HEK293 (cell line): ENCODE data around the gene FAM200B.

ENCODE experiments used
- CTCF ChIA-PET: fragments of 350-600 bp; formaldehyde crosslinking; extraction: SDS; loops from one replicate; lab custom pipeline; 2021; ENCODE audit warnings: antibody characterized with exemption; lab: Yijun Ruan, JAX
- POLR2A ChIA-PET: fragments of 300-600 bp; formaldehyde crosslinking; extraction: SDS; loops from one replicate; lab custom pipeline; 2020; ENCODE audit warnings: antibody characterized with exemption, inconsistent platforms; lab: Yijun Ruan, JAX
- H3K27ac ChIP-seq: fragments of 200-500 bp; sonication (Bioruptor generic); 2 replicates; pipeline ENCODE4 v1.5.1; 2014; ENCODE audit warnings: low read depth, low read length, control low read depth, inconsistent platforms; ENCODE audit errors: extremely low read depth
- H3K36me3 ChIP-seq, 2 experiments: fragments of 200-500 bp in 1 of 2; sonication (Bioruptor generic) in 1 of 2; 1 replicate in 1 of 2; 2 replicates in 1 of 2; pipeline ENCODE4 v1.5.1; 2014 to 2017; ENCODE audit warnings: inconsistent platforms in 2 of 2, low read length in 2 of 2; ENCODE audit not compliant: control insufficient read depth in 2 of 2, insufficient read depth in 1 of 2
- H3K4me1 ChIP-seq: fragments of 200-500 bp; sonication (Bioruptor generic); 2 replicates; pipeline ENCODE4 v1.5.1; 2014; ENCODE audit warnings: mild to moderate bottlenecking, low read length, inconsistent platforms; ENCODE audit not compliant: control insufficient read depth, insufficient read depth
- H3K4me3 ChIP-seq: 2 replicates; pipeline ENCODE4 v1.5.1; 2011; ENCODE audit warnings: low read depth, mild to moderate bottlenecking, control low read depth, low read length, moderate library complexity
- H3K9me3 ChIP-seq: fragments of 200-500 bp; sonication (Bioruptor generic); 2 replicates; pipeline ENCODE4 v1.5.1; 2014; ENCODE audit warnings: low read depth, low read length, inconsistent platforms; ENCODE audit not compliant: control insufficient read depth, insufficient read depth
- BCL11A ChIP-seq: fragments of 450-650 bp; formaldehyde crosslinking; IDR thresholded peaks from 2 replicates; pipeline ENCODE4 v1.5.1; 2016; ENCODE audit warnings: low read depth, missing biosample characterization, missing genetic modification characterization
- BCL11B ChIP-seq: fragments of 450-650 bp; formaldehyde crosslinking; IDR thresholded peaks from 2 replicates; pipeline ENCODE4 v1.5.1; 2016; ENCODE audit warnings: low read depth, missing biosample characterization, missing genetic modification characterization
- GLIS1 ChIP-seq: fragments of 450-650 bp; formaldehyde crosslinking; IDR thresholded peaks from 2 replicates; pipeline ENCODE4 v1.5.1; 2016; ENCODE audit warnings: missing biosample characterization, missing genetic modification characterization
- GLIS2 ChIP-seq: fragments of 450-650 bp; formaldehyde crosslinking; IDR thresholded peaks from 2 replicates; pipeline ENCODE4 v1.5.1; 2016; ENCODE audit warnings: missing biosample characterization, missing genetic modification characterization
- HOXC10 ChIP-seq: sonication (generic); formaldehyde crosslinking; IDR thresholded peaks from 2 replicates; pipeline ENCODE4 v1.8.1; 2023; ENCODE audit warnings: mild to moderate bottlenecking, missing genetic modification reagents
- KLF7 ChIP-seq: fragments of 450-650 bp; formaldehyde crosslinking; IDR thresholded peaks from 2 replicates; pipeline ENCODE4 v1.5.1; 2016; ENCODE audit warnings: missing biosample characterization, missing genetic modification characterization, borderline replicate concordance
- REST ChIP-seq: fragments of 450-650 bp; formaldehyde crosslinking; IDR thresholded peaks from 2 replicates; pipeline ENCODE4 v1.5.1; 2016; ENCODE audit warnings: missing biosample characterization, missing genetic modification characterization
- YY1 ChIP-seq: fragments of 450-650 bp; formaldehyde crosslinking; IDR thresholded peaks from 2 replicates; pipeline ENCODE4 v1.5.1; 2018; ENCODE audit warnings: missing biosample characterization, missing genetic modification characterization
- ZBTB11 ChIP-seq: fragments of 450-650 bp; formaldehyde crosslinking; conservative IDR thresholded peaks from 2 replicates; pipeline ENCODE4 v1.5.1; 2016; ENCODE audit warnings: low read depth, missing biosample characterization, missing genetic modification characterization
- ZBTB21 ChIP-seq: fragments of 450-650 bp; formaldehyde crosslinking; IDR thresholded peaks from 2 replicates; pipeline ENCODE4 v1.5.1; 2017; ENCODE audit warnings: missing biosample characterization, missing genetic modification characterization
- ZBTB48 ChIP-seq: fragments of 450-650 bp; formaldehyde crosslinking; IDR thresholded peaks from 2 replicates; pipeline ENCODE4 v1.5.1; 2016; ENCODE audit warnings: missing biosample characterization, missing genetic modification characterization
- ZNF138 ChIP-seq: fragments of 450-650 bp; formaldehyde crosslinking; IDR thresholded peaks from 2 replicates; pipeline ENCODE4 v1.5.1; 2016; ENCODE audit warnings: missing biosample characterization, missing genetic modification characterization, borderline replicate concordance
- ZNF16 ChIP-seq: fragments of 450-650 bp; formaldehyde crosslinking; IDR thresholded peaks from 2 replicates; pipeline ENCODE4 v1.5.1; 2016; ENCODE audit warnings: low read depth, missing biosample characterization, missing genetic modification characterization
- ZNF211 ChIP-seq: fragments of 450-650 bp; formaldehyde crosslinking; IDR thresholded peaks from 2 replicates; pipeline ENCODE4 v1.5.1; 2016; ENCODE audit warnings: low read depth, missing biosample characterization, missing genetic modification characterization
- ZNF214 ChIP-seq: fragments of 450-650 bp; formaldehyde crosslinking; IDR thresholded peaks from 2 replicates; pipeline ENCODE4 v1.5.1; 2017; ENCODE audit warnings: missing biosample characterization, mild to moderate bottlenecking, missing genetic modification characterization, borderline replicate concordance
- ZNF24 ChIP-seq: fragments of 450-650 bp; formaldehyde crosslinking; IDR thresholded peaks from 2 replicates; pipeline ENCODE4 v1.5.1; 2016; ENCODE audit warnings: missing biosample characterization, missing genetic modification characterization
- ZNF350 ChIP-seq: fragments of 450-650 bp; formaldehyde crosslinking; IDR thresholded peaks from 2 replicates; pipeline ENCODE4 v1.5.0; 2017; ENCODE audit warnings: missing biosample characterization, mild to moderate bottlenecking, missing genetic modification characterization
- ZNF394 ChIP-seq: fragments of 450-650 bp; formaldehyde crosslinking; IDR thresholded peaks from 2 replicates; pipeline ENCODE4 v1.5.1; 2016; ENCODE audit warnings: missing biosample characterization, missing genetic modification characterization, mild to moderate bottlenecking, moderate library complexity, borderline replicate concordance
- ZNF423 ChIP-seq: fragments of 450-650 bp; formaldehyde crosslinking; IDR thresholded peaks from 2 replicates; pipeline ENCODE4 v1.5.1; 2016; ENCODE audit warnings: missing biosample characterization, missing genetic modification characterization
- ZNF48 ChIP-seq: fragments of 450-650 bp; formaldehyde crosslinking; IDR thresholded peaks from 2 replicates; pipeline ENCODE4 v1.5.1; 2016; ENCODE audit warnings: missing biosample characterization, missing genetic modification characterization
- ZNF501 ChIP-seq: fragments of 450-650 bp; formaldehyde crosslinking; IDR thresholded peaks from 2 replicates; pipeline ENCODE4 v1.5.1; 2016; ENCODE audit warnings: missing biosample characterization, missing genetic modification characterization
- ZNF529 ChIP-seq: fragments of 450-650 bp; formaldehyde crosslinking; IDR thresholded peaks from 2 replicates; pipeline ENCODE4 v1.5.1; 2017; ENCODE audit warnings: missing genetic modification characterization, missing biosample characterization; ENCODE audit not compliant: insufficient replicate concordance
- ZNF580 ChIP-seq: fragments of 450-650 bp; formaldehyde crosslinking; IDR thresholded peaks from 2 replicates; pipeline ENCODE4 v1.5.1; 2016; ENCODE audit warnings: missing biosample characterization, missing genetic modification characterization
- ZNF610 ChIP-seq: fragments of 450-650 bp; formaldehyde crosslinking; IDR thresholded peaks from 2 replicates; pipeline ENCODE4 v1.5.1; 2016; ENCODE audit warnings: missing biosample characterization, missing genetic modification characterization, borderline replicate concordance
- ZNF670 ChIP-seq: fragments of 450-650 bp; formaldehyde crosslinking; IDR thresholded peaks from 2 replicates; pipeline ENCODE4 v1.5.1; 2016; ENCODE audit warnings: missing biosample characterization, missing genetic modification characterization, low read depth
- ZSCAN16 ChIP-seq: fragments of 450-650 bp; formaldehyde crosslinking; IDR thresholded peaks from 2 replicates; pipeline ENCODE4 v1.5.1; 2016; ENCODE audit warnings: missing biosample characterization, missing genetic modification characterization

Gene FAM200B

GRCh38 chr4:15691346-15692135 lies 9.9 kb downstream of the FAM200B start:
- ChIA-PET CTCF (no interaction called here), POLR2A (interaction anchor here (0.9 kb wide), 1 partner anchor 10 kb away, joined by 6 read pairs; the partner anchor contains the start of gene FAM200B)
- peaks cover 3 to 25% of the 10 kb centered on the region in 2 experiments for H3K36me3 ChIP-seq
- H3K4me1 ChIP-seq, result no peaks in the 10 kb centered on the region
- no peak overlapping the region for H3K4me3 ChIP-seq
- no peak overlapping the region for H3K27ac ChIP-seq
- TF ChIP-seq ZNF610 (tag by site-specific recombination), result no peak
- no peak for TF ChIP-seq KLF7
- TF ChIP-seq ZNF394, result no peak
- no peak for TF ChIP-seq BCL11A (tag by site-specific recombination)
- TF ChIP-seq ZNF501, result no peak
- H3K9me3 ChIP-seq, result no peaks in the 10 kb centered on the region

- H3K4me3 ChIP-seq, result no peak overlapping the region
- H3K9me3 ChIP-seq, result no peaks in the 10 kb centered on the region
- no peak for TF ChIP-seq ZNF214 (tag by site-specific recombination)
- TF ChIP-seq ZNF24, result no peak
- TF ChIP-seq ZBTB48 (tag by site-specific recombination), result no peak
- TF ChIP-seq ZNF138 (tag by site-specific recombination), result no peak
- TF ChIP-seq HOXC10 (CRISPR knock-in tag), result no peak
- no peak for TF ChIP-seq GLIS1 (tag by site-specific recombination)
- no peak for TF ChIP-seq GLIS2
- no peak for TF ChIP-seq ZNF16 (tag by site-specific recombination)
- TF ChIP-seq ZNF48 (tag by site-specific recombination), result no peak
- TF ChIP-seq ZBTB21 (tag by site-specific recombination), result no peak
- no peak for TF ChIP-seq ZNF211 (tag by site-specific recombination)
- no peak for TF ChIP-seq BCL11B (tag by site-specific recombination)
- TF ChIP-seq, all 188 proteins: peak for 0
- ChIA-PET CTCF (no interaction called here), POLR2A (no interaction called here)
- Histone ChIP-seq H3K27ac (no peak overlapping the region), H3K4me1 (no peaks in the 10 kb centered on the region), H3K36me3 (peaks cover 3 to 15% of the 10 kb centered on the region in 2 experiments; a peak in 2 of 3 replicates)
These were observed 11.0 kb downstream of the FAM200B start for GRCh38 chr4:15692602-15693001.

GRCh38 chr4:15694431-15694830 lies 12.8 kb downstream of the FAM200B start:
- CTCF ChIA-PET, result interaction anchor here (1.3 kb wide), 1 partner anchor 11 kb away, joined by 3 read pairs; no protein-coding TSS in a partner anchor
- TF ChIP-seq ZNF529 (no peak), ZNF423 (tag by site-specific recombination) (no peak), ZNF350 (tag by site-specific recombination) (no peak), ZNF670 (no peak), ZSCAN16 (tag by site-specific recombination) (no peak), ZNF580 (no peak), ZBTB11 (tag by site-specific recombination) (no peak), REST (no peak), YY1 (no peak)

More at GRCh38 chr4:15694431-15694830, 12.8 kb downstream of the FAM200B start:
- no peak overlapping the region for H3K27ac ChIP-seq
- POLR2A ChIA-PET, result interaction anchor here (0.7 to 2.2 kb wide), 2 partner anchors 13 to 45 kb away, joined by 3 to 11 read pairs; partner anchors contain the start of gene FAM200B
- H3K36me3 ChIP-seq, result 0 out of 3 replicates have a peak, but pooled peaks cover 0 to 2% of the 10 kb centered on the region in 2 experiments
- H3K9me3 ChIP-seq, result no peaks in the 10 kb centered on the region
- H3K4me3 ChIP-seq, result no peak overlapping the region
- H3K4me1 ChIP-seq, result no peaks in the 10 kb centered on the region
